OCI-LY3 (cell line): ENCODE data around the gene TBXAS1.

Experiments used
- H2AFZ ChIP-seq: fragments of 200-600, 300-600 bp; shearing (Covaris generic); 2 replicates; pipeline ENCODE4 v1.6.0; 2014; ENCODE audit warnings: antibody characterized with exemption, low read depth, low read length
- H3K27ac ChIP-seq: fragments of 200-600, 300-600 bp; sonication (generic); 2 replicates; pipeline ENCODE4 v1.5.1; 2014; ENCODE audit warnings: mild to moderate bottlenecking, low read length, moderate library complexity, mixed read lengths
- H3K27me3 ChIP-seq: fragments of 200-600, 300-600 bp; sonication (generic); 2 replicates; pipeline ENCODE4 v1.6.1; 2014; ENCODE audit warnings: low read depth, low read length, mixed read lengths
- H3K36me3 ChIP-seq: fragments of 200-600, 300-600 bp; sonication (generic); replicated peaks from 2 replicates; pipeline ENCODE3; 2014; ENCODE audit warnings: low read depth, low read length, mixed read lengths
- H3K4me1 ChIP-seq: fragments of 300-600, 200-600 bp; sonication (generic); 2 replicates; pipeline ENCODE4 v1.6.1; 2014; ENCODE audit warnings: low read length, mixed read lengths
- H3K4me2 ChIP-seq: fragments of 200-600, 300-600 bp; sonication (generic); 2 replicates; pipeline ENCODE4 v1.6.1; 2014; ENCODE audit warnings: low read length, mixed read lengths
- H3K4me3 ChIP-seq: fragments of 300-600, 200-600 bp; sonication (generic); 2 replicates; pipeline ENCODE4 v1.5.1; 2014; ENCODE audit warnings: antibody characterized with exemption, mild to moderate bottlenecking, low read length, moderate library complexity
- H3K79me2 ChIP-seq: fragments of 300-600, 200-600 bp; shearing (Covaris generic); 2 replicates; pipeline ENCODE4 v1.6.1; 2014; ENCODE audit warnings: mild to moderate bottlenecking, low read length, mixed read lengths
- H3K9ac ChIP-seq: fragments of 300-600, 200-600 bp; shearing (Covaris generic); 2 replicates; pipeline ENCODE4 v1.6.0; 2014; ENCODE audit warnings: mild to moderate bottlenecking, low read length, moderate library complexity
- H3K9me3 ChIP-seq: fragments of 200-600, 300-600 bp; shearing (Covaris generic); 2 replicates; pipeline ENCODE4 v1.6.1; 2014; ENCODE audit warnings: low read length, mixed read lengths; ENCODE audit not compliant: insufficient read depth
- H4K20me1 ChIP-seq: fragments of 200-600, 300-600 bp; sonication (generic); 2 replicates; pipeline ENCODE4 v1.6.1; 2016; ENCODE audit warnings: low read length, mixed read lengths; ENCODE audit not compliant: insufficient read depth
- CTCF ChIP-seq: fragments of 200-600, 300-600 bp; sonication (generic); IDR thresholded peaks from 2 replicates; pipeline ENCODE4 v1.5.1; 2014; ENCODE audit warnings: antibody characterized with exemption, low read length, low read depth
- EZH2phosphoT487 ChIP-seq: fragments of 200-600 bp; shearing (Covaris generic); IDR thresholded peaks from 2 replicates; pipeline ENCODE4 v1.6.1; 2018; ENCODE audit warnings: antibody characterized with exemption, mixed run types, low read depth

The TBXAS1 gene

GRCh38 chr7:139916717-139917395 lies 87.8 kb downstream of the TBXAS1 start:
- TF ChIP-seq EZH2phosphoT487 (no peak), CTCF (no peak)
- Histone ChIP-seq H4K20me1 (no peaks in the 10 kb centered on the region), H3K4me1 (peaks cover 15% of the 10 kb centered on the region), H3K79me2 (no peaks in the 10 kb centered on the region), H3K4me3 (peak overlapping the region; percentile 7; the same call in 1 of the 2 replicates), H2AFZ (no peak overlapping the region), H3K4me2 (peak overlapping the region; percentile 39), H3K27me3 (peaks cover 50% of the 10 kb centered on the region), H3K9me3 (no peaks in the 10 kb centered on the region), H3K27ac (no peak overlapping the region), H3K9ac (no peak overlapping the region), H3K36me3 (no peaks in the 10 kb centered on the region)

- no peak overlapping the region for H3K27ac ChIP-seq
- H3K4me1 ChIP-seq: peaks cover 15% of the 10 kb centered on the region
- H2AFZ ChIP-seq: no peak overlapping the region
Measured at GRCh38 chr7:139917851-139918250, 88.8 kb downstream of the TBXAS1 start.

GRCh38 chr7:139918480-139918879 lies 89.4 kb downstream of the TBXAS1 start:
- H3K27ac ChIP-seq: no peak overlapping the region
- H3K27me3 ChIP-seq: peaks cover 50% of the 10 kb centered on the region
- no peak overlapping the region for H2AFZ ChIP-seq
- no peaks in the 10 kb centered on the region for H3K79me2 ChIP-seq
- H4K20me1 ChIP-seq: no peaks in the 10 kb centered on the region
- H3K9me3 ChIP-seq: no peaks in the 10 kb centered on the region
- no peaks in the 10 kb centered on the region for H3K36me3 ChIP-seq
- H3K9ac ChIP-seq: no peak overlapping the region
- H3K4me1 ChIP-seq: peaks cover 15% of the 10 kb centered on the region
- TF ChIP-seq EZH2phosphoT487: no peak
- TF ChIP-seq CTCF: no peak
- H3K4me3 ChIP-seq: no peak overlapping the region
- no peak overlapping the region for H3K4me2 ChIP-seq

More at GRCh38 chr7:139917851-139918250, 88.8 kb downstream of the TBXAS1 start:
- TF ChIP-seq CTCF (no peak), EZH2phosphoT487 (no peak)
- H3K9me3 ChIP-seq: no peaks in the 10 kb centered on the region
- no peak overlapping the region for H3K9ac ChIP-seq
- H3K27me3 ChIP-seq: peaks cover 50% of the 10 kb centered on the region
- no peaks in the 10 kb centered on the region for H3K36me3 ChIP-seq
- no peak overlapping the region for H3K4me3 ChIP-seq
- no peaks in the 10 kb centered on the region for H3K79me2 ChIP-seq
- H3K4me2 ChIP-seq: no peak overlapping the region
- H4K20me1 ChIP-seq: no peaks in the 10 kb centered on the region

GRCh38 chr7:139923090-139923489 lies 94.0 kb downstream of the TBXAS1 start:
- Histone ChIP-seq H3K4me2 (no peak overlapping the region), H3K79me2 (no peaks in the 10 kb centered on the region), H3K27me3 (peaks cover 55% of the 10 kb centered on the region), H3K9me3 (no peaks in the 10 kb centered on the region), H3K4me1 (no peaks in the 10 kb centered on the region), H3K36me3 (no peaks in the 10 kb centered on the region), H3K27ac (no peak overlapping the region), H3K4me3 (no peak overlapping the region), H3K9ac (no peak overlapping the region), H2AFZ (no peak overlapping the region), H4K20me1 (no peaks in the 10 kb centered on the region)
- no peak for TF ChIP-seq EZH2phosphoT487
- TF ChIP-seq CTCF: no peak
